Activated CD4-positive, alpha-beta T cell treated with anti-CD3 and anti-CD28 coated beads for 36 hours (primary cell): ENCODE data around the gene SETD1A. TPM values are rescaled to one million over a fixed set of nuclear protein-coding genes. Genes with fewer than 3 reads are reported as not detected.

Experiments used
- ATAC-seq: fragments of 200-7000 bp; cut with Tn5 transposase; one replicate; pipeline ENCODE4 v1.10.0; 2021; ENCODE audit warnings: mild to moderate bottlenecking, moderate library complexity
- CTCF ChIA-PET: fragments of 350-600 bp; sonication (Branson Sonifier 250); formaldehyde crosslinking; loops from one replicate; lab custom pipeline; 2021; ENCODE audit warnings: antibody characterized with exemption; lab: Charles Lee
- POLR2A ChIA-PET: fragments of 350-600 bp; sonication (Branson Sonifier 250); formaldehyde crosslinking; loops from one replicate; lab custom pipeline; 2021; ENCODE audit warnings: antibody characterized with exemption, inconsistent platforms; lab: Charles Lee
- DNase-seq: peaks from one replicate; pipeline ENCODE4 v3.0.0-alpha.2; 2020
- H3K27ac Mint-ChIP-seq: one replicate; pipeline ENCODE4 v1.8.0; 2021; ENCODE audit warnings: mixed read lengths
- H3K27me3 Mint-ChIP-seq: one replicate; pipeline ENCODE4 v1.8.0; 2021; ENCODE audit warnings: mixed read lengths
- H3K36me3 Mint-ChIP-seq: one replicate; pipeline ENCODE4 v1.8.0; 2021; ENCODE audit warnings: low read depth, mixed read lengths
- H3K4me1 Mint-ChIP-seq: one replicate; pipeline ENCODE4 v1.8.0; 2021; ENCODE audit warnings: mixed read lengths
- H3K4me3 Mint-ChIP-seq: one replicate; pipeline ENCODE4 v1.8.0; 2021; ENCODE audit warnings: mild to moderate bottlenecking, moderate library complexity, mixed read lengths
- H3K9me3 Mint-ChIP-seq: one replicate; pipeline ENCODE4 v1.8.0; 2021; ENCODE audit warnings: low read depth, mixed read lengths
- intact Hi-C, 2 experiments: fragments of 100-400 bp; cut with DNase I in 1 of 2; cut with micrococcal nuclease in 1 of 2; formaldehyde crosslinking; loops; one replicate each; pipeline versions ENCODE4 v1.14.2 to v1.15.1; 2022 to 2024; cut with DNase I, micrococcal nuclease
- total RNA-seq, 2 experiments: library from RNA; stranded (reverse); gene quantifications; one replicate each; pipeline ENCODE4 v1.2.3, GENCODE V29; 2021

The SETD1A gene
- total RNA-seq, 2 experiments from 2014 or later: 18.5 to 21.7 TPM

- POLR2A ChIA-PET: interaction anchor here (0.6 kb wide), 1 partner anchor 197 kb away, joined by 3 read pairs; no protein-coding TSS in a partner anchor
- intact Hi-C loops: loop anchor here in 1 of 2 experiments (10.0 kb wide), 3 partner anchors 46 to 866 kb away; no protein-coding TSS in a partner anchor
- peaks cover 16% of the 10 kb centered on the region for H3K4me1 Mint-ChIP-seq
- CTCF ChIA-PET: interaction anchor here (0.6 to 2.1 kb wide), 8 partner anchors 13 to 335 kb away, joined by 3 to 8 read pairs (median 4); partner anchors contain the start of gene HSD3B7
- no peak overlapping the region for H3K4me3 Mint-ChIP-seq
- no peaks in the 10 kb centered on the region for H3K36me3 Mint-ChIP-seq
- ATAC-seq (no peak), DNase-seq (no peak)
- H3K9me3 Mint-ChIP-seq: no peaks in the 10 kb centered on the region
- no peak overlapping the region for H3K27ac Mint-ChIP-seq
- peaks cover 3% of the 10 kb centered on the region for H3K27me3 Mint-ChIP-seq
Measured at GRCh38 chr16:30998852-30999761, 41.6 kb downstream of the SETD1A start.

- CTCF ChIA-PET: no interaction called here
- peaks cover 8% of the 10 kb centered on the region for H3K4me1 Mint-ChIP-seq
- intact Hi-C loops: no loop called here
- peaks cover 3% of the 10 kb centered on the region for H3K27me3 Mint-ChIP-seq
- no peak for ATAC-seq
- H3K36me3 Mint-ChIP-seq: no peaks in the 10 kb centered on the region
- POLR2A ChIA-PET: no interaction called here
- H3K9me3 Mint-ChIP-seq: no peaks in the 10 kb centered on the region
- H3K27ac Mint-ChIP-seq: no peak overlapping the region
- DNase-seq: no peak
- H3K4me3 Mint-ChIP-seq: no peak overlapping the region
Measured at GRCh38 chr16:31000671-31001382, 43.3 kb downstream of the SETD1A start.

DNA sequence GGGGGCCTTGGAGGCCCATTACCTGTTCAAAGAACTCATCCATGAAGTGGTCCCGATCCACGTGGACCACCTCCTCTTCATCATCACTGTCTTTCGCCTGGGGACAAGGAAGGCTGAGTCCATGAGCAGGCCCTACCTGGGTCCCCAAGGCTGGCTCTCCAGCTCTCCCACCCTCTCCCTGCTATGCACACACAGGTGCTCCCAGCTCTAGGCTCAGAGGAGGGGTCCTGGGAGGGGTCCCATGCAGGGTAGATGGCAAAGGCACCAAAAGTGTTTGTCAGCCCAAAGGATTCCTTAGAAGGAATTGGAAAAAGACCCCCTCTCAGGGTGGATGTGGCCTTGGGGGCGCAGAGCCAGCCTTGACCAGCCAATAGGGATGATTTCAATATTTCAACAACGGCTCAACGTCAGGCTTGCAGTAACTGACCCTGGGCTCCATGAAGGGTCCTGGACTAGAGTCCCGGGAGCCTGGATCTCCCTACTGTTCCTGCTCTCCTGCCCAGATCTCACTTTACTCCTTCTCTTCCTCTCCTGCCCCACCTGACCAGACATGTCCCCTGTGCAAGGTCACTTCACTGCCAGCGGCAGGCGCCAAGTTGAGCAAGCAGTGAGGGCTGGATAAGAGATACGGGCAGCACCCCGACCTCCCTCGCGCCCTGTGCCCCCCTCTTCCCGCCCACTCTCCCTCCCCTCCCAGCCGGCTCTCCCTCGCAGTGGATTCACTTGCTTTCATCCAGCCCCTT, 44.1 kb downstream of the SETD1A start:
- H3K4me3 Mint-ChIP-seq: no peak overlapping the region
- ChIA-PET POLR2A (no interaction called here), CTCF (no interaction called here)
- DNase-seq (no peak), ATAC-seq (no peak)
- H3K9me3 Mint-ChIP-seq: no peaks in the 10 kb centered on the region
- peaks cover 3% of the 10 kb centered on the region for H3K4me1 Mint-ChIP-seq
- H3K27me3 Mint-ChIP-seq: no peaks in the 10 kb centered on the region
- no peak overlapping the region for H3K27ac Mint-ChIP-seq
- intact Hi-C loops: no loop called here
- no peaks in the 10 kb centered on the region for H3K36me3 Mint-ChIP-seq

DNA sequence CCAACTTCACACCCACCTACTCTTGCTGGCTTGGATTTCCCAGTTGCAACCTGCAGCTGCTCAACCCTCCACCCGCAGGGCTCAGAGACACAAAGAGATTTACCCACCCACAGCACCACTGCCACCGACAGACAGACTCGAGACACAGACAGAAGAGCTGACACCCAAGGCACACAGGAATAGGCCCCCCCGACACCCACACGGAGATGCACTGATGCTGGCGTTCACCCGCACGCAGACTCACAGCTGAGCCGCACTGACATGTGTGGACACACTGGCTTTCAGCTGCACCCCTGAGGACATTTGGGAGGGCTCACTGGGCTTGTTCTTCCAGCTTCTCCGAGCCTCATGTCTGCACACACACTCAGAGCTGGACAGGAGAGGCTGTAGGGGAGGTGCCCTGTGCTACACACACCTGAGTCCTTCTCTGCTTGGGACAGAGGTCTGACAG, 44.7 kb downstream of the SETD1A start:
- Mint-ChIP-seq H3K36me3 (no peaks in the 10 kb centered on the region), H3K4me3 (no peak overlapping the region), H3K4me1 (no peaks in the 10 kb centered on the region), H3K9me3 (no peaks in the 10 kb centered on the region), H3K27ac (no peak overlapping the region), H3K27me3 (no peaks in the 10 kb centered on the region)
- ATAC-seq (no peak), DNase-seq (no peak)
- CTCF ChIA-PET: no interaction called here
- POLR2A ChIA-PET: no interaction called here
- intact Hi-C loops: no loop called here

GRCh38 chr16:31002862-31003341, 45.3 kb downstream of the SETD1A start:
- DNase-seq: no peak
- no peaks in the 10 kb centered on the region for H3K27me3 Mint-ChIP-seq
- POLR2A ChIA-PET: no interaction called here
- intact Hi-C loops: no loop called here
- ATAC-seq: no peak
- CTCF ChIA-PET: no interaction called here
- no peaks in the 10 kb centered on the region for H3K36me3 Mint-ChIP-seq
- H3K4me1 Mint-ChIP-seq: no peaks in the 10 kb centered on the region
- no peak overlapping the region for H3K27ac Mint-ChIP-seq
- H3K9me3 Mint-ChIP-seq: no peaks in the 10 kb centered on the region
- no peak overlapping the region for H3K4me3 Mint-ChIP-seq

DNA sequence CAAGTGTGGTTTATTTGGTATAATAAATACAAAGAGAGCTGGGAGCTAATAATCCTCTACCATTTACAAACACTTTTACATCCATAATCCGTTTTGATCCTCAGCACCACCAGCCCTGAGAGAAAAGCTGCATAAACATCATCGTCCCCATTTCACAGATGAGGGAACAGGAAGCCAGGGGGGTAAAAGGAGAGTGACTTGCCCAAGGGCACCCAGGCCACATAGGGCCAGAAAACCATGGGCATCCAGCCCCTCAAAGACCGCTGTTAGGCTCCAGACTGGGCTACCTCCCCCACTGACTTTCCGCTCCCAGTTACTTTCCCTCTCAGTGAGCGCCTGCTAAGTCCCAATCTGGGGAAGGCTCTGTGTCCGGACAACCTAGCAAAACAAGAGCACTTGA, 46.2 kb downstream of the SETD1A start:
- no peak for ATAC-seq
- no peaks in the 10 kb centered on the region for H3K9me3 Mint-ChIP-seq
- no peak for DNase-seq
- H3K27ac Mint-ChIP-seq: no peak overlapping the region
- ChIA-PET POLR2A (no interaction called here), CTCF (no interaction called here)
- no peak overlapping the region for H3K4me3 Mint-ChIP-seq
- H3K27me3 Mint-ChIP-seq: no peaks in the 10 kb centered on the region
- intact Hi-C loops: no loop called here
- H3K4me1 Mint-ChIP-seq: no peaks in the 10 kb centered on the region
- H3K36me3 Mint-ChIP-seq: no peaks in the 10 kb centered on the region

DNA sequence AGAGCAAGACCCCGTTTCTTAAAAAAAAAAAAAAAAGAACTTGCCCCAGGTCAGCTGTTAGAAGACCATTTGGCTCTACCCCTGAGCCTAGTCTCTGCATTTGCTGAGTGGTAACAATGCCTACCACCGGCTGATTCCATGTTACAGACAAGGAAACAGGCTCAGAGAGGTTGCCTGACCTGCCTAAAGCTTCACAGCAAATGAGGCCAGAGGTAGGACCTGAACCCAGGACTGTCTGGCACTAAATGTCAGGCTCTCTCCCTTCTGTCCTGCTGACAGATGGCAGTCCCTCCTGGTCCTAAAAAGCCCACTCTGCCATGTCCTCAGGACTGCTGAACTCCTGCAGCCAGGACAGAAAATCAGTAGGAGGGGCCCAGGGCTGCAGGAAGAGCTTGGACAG, 47.1 kb downstream of the SETD1A start:
- no peak overlapping the region for H3K27ac Mint-ChIP-seq
- no peaks in the 10 kb centered on the region for H3K9me3 Mint-ChIP-seq
- ATAC-seq: no peak
- no peaks in the 10 kb centered on the region for H3K27me3 Mint-ChIP-seq
- H3K4me3 Mint-ChIP-seq: no peak overlapping the region
- peaks cover 1% of the 10 kb centered on the region for H3K4me1 Mint-ChIP-seq
- POLR2A ChIA-PET: no interaction called here
- no peaks in the 10 kb centered on the region for H3K36me3 Mint-ChIP-seq
- DNase-seq: no peak
- CTCF ChIA-PET: no interaction called here
- intact Hi-C loops: no loop called here

GRCh38 chr16:31005350-31006085, 48.0 kb downstream of the SETD1A start:
- H3K4me1 Mint-ChIP-seq: peaks cover 6% of the 10 kb centered on the region
- H3K4me3 Mint-ChIP-seq: no peak overlapping the region
- no peaks in the 10 kb centered on the region for H3K36me3 Mint-ChIP-seq
- ChIA-PET POLR2A (no interaction called here), CTCF (interaction anchor here (0.7 kb wide), 1 partner anchor 28 kb away, joined by 3 read pairs; the partner anchor contains the start of gene STX4)
- H3K27me3 Mint-ChIP-seq: no peaks in the 10 kb centered on the region
- no peak overlapping the region for H3K27ac Mint-ChIP-seq
- ATAC-seq: peak; percentile 34
- no peaks in the 10 kb centered on the region for H3K9me3 Mint-ChIP-seq
- intact Hi-C loops: no loop called here
- DNase-seq: no peak

GRCh38 chr16:31006086-31006385, 48.5 kb downstream of the SETD1A start:
- H3K27ac Mint-ChIP-seq: no peak overlapping the region
- DNase-seq (no peak), ATAC-seq (no peak)
- no peaks in the 10 kb centered on the region for H3K27me3 Mint-ChIP-seq
- intact Hi-C loops: no loop called here
- ChIA-PET POLR2A (no interaction called here), CTCF (interaction anchor here (0.7 to 1.0 kb wide), 2 partner anchors 21 to 28 kb away, joined by 3 to 4 read pairs; partner anchors contain the start of gene STX4)
- no peaks in the 10 kb centered on the region for H3K9me3 Mint-ChIP-seq
- H3K4me3 Mint-ChIP-seq: no peak overlapping the region
- H3K4me1 Mint-ChIP-seq: peaks cover 9% of the 10 kb centered on the region
- H3K36me3 Mint-ChIP-seq: no peaks in the 10 kb centered on the region

DNA sequence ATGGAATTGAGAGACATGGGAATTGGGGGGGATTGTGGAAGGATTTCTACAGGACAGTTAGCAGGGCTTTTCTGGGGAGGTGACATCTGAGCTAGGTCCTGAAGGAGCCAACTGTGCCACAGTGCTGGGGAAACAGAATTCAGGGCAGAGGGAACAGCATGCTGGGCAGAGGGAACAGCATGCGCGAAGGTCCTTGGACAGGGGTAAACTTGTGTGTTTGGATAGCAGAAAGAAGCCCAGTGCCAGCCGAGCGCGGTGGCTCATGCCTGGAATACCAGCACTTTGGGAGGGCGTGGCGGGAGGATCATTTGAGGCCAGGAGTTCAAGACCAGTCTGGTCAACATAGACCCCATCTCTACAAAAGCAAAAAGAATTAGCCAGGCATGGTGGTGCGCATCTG, 49.0 kb downstream of the SETD1A start:
- POLR2A ChIA-PET: no interaction called here
- DNase-seq: no peak

GRCh38 chr16:31007684-31008083, 50.1 kb downstream of the SETD1A start:
- intact Hi-C loops: no loop called here
- POLR2A ChIA-PET: no interaction called here
- H3K4me1 Mint-ChIP-seq: peaks cover 12% of the 10 kb centered on the region
- peaks cover 10% of the 10 kb centered on the region for H3K27me3 Mint-ChIP-seq
- H3K9me3 Mint-ChIP-seq: no peaks in the 10 kb centered on the region
- DNase-seq (no peak), ATAC-seq (no peak)
- no peak overlapping the region for H3K4me3 Mint-ChIP-seq
- CTCF ChIA-PET: no interaction called here
- no peaks in the 10 kb centered on the region for H3K36me3 Mint-ChIP-seq
- H3K27ac Mint-ChIP-seq: no peak overlapping the region

More for the DNA sequence above, 49.0 kb downstream of the SETD1A start:
- intact Hi-C loops: no loop called here
- Mint-ChIP-seq H3K27me3 (peaks cover 5% of the 10 kb centered on the region), H3K36me3 (no peaks in the 10 kb centered on the region), H3K4me3 (no peak overlapping the region), H3K4me1 (peaks cover 12% of the 10 kb centered on the region), H3K9me3 (no peaks in the 10 kb centered on the region), H3K27ac (no peak overlapping the region)
- no peak for ATAC-seq
- CTCF ChIA-PET: interaction anchor here (1.0 kb wide), 1 partner anchor 21 kb away, joined by 4 read pairs; no protein-coding TSS in a partner anchor
